ENCODE results near the gene DLAT. TPM values are rescaled to one million over a fixed set of nuclear protein-coding genes. Genes with fewer than 3 reads are reported as not detected.
A peak's percentile ranks its signal among the peaks of the same experiment; 100 is the strongest.
"Not testable (repeated sequence)": the region's sequence is repeated elsewhere in the genome, so short reads cannot be mapped to it uniquely, and the experiment has no call there.

The DLAT gene
- total and polyA plus RNA-seq, 5 donors, result 53.7 to 117 (median 95.9) TPM

DNA sequence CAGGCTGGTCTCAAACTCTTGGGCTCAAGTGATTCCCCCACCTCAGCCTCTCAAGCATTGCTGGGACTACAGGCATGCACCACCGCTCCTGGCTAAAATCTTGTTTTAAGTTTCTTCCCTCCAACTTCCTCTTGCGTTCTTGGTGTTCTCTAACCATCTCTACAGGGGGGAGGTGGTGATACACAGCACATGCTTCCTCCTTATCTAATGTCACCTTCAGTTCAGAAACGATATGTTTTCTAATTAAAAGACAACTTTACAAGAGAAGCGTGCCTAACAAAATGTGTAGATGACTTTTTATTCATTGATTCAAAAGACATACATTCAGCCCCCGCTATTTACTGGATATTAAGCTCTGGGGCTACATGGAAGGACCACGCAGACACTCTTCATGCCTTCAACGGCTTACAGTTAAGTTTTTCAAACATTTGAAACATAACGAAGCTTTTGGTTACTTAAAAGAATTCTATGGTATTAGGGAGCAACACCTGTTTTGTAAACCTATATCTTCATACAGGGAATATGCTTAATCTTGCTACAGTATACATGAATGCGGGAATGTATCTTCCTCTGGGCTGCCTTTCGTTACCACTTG is 933 bp upstream of the DLAT start:
- WGBS, result 15% methylated on average over 10 of the region's 10 CpGs
- H3K4me1 ChIP-seq (ENCODE audit: control insufficient read depth, insufficient read depth, low read length), result peaks cover 4% of the 10 kb centered on the region
- ATAC-seq (no peak), DNase-seq (no peak)
- H3K27me3 ChIP-seq (ENCODE audit: control insufficient read depth, insufficient read depth), result no peaks in the 10 kb centered on the region
- H3K9me3 ChIP-seq (ENCODE audit: control insufficient read depth, low read length), result no peaks in the 10 kb centered on the region
- H3K27ac ChIP-seq (ENCODE audit: low read length), result peak overlapping the region; percentile 96
- H3K4me3 ChIP-seq (ENCODE audit: low read length), result peak overlapping the region; percentile 83
- intact Hi-C loops (cut with DNase I), result no loop called here

DNA sequence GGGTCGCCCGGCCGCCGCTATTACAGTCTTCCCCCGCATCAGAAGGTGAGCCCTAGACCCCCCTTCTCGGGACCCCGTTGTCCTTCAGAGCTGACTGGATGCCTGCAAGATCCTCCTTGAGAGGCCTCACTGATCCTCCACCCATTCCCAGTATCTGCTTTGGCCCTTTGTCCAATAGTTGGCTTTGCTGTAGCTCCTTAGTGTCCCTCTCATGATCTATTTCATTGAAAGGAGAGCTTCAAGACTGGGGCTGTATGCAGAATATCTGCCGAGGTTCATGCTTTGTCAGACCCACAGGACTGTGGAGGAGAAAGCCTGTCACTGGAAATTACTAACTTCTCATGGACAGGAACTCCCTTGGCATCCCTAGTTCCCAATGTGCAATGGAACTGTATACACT is 499 bp downstream of the DLAT start:
- intact Hi-C loops (cut with DNase I), result no loop called here
- ATAC-seq, result peak; percentile 38 to 53

DNA sequence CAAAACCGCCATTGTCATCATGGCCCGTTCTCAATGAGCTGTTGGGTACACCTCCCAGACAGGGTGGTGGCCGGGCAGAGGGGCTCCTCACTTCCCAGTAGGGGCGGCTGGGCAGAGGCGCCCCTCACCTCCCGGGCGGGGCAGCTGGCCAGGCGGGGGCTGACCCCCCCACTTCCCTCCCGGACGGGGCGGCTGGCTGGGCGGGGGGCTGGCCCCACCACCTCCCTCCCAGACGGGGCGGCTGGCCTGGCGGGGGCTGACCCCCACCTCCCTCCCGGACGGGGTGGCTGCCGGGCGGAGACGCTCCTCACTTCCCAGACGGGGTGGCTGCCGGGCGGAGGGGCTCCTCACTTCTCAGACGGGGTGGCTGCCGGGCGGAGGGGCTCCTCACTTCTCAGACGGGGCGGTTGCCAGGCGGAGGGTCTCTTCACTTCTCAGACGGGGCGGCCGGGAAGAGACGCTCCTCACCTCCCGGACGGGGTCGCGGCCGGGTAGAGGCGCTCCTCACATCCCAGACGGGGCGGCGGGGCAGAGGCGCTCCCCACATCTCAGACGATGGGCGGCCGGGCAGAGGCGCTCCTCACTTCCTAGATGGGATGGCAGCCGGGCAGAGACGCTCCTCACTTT is 1.7 kb downstream of the DLAT start:
- ATAC-seq; H3K27me3 ChIP-seq (ENCODE audit: control insufficient read depth, insufficient read depth); H3K4me3 ChIP-seq (ENCODE audit: low read length); intact Hi-C loops (cut with DNase I); H3K9me3 ChIP-seq (ENCODE audit: control insufficient read depth, low read length); H3K27ac ChIP-seq (ENCODE audit: low read length); H3K4me1 ChIP-seq (ENCODE audit: control insufficient read depth, insufficient read depth, low read length): not testable (repeated sequence)
- DNase-seq, result peak in 2 of 3 donors; percentile 37 to 57
- 96% methylated on average over 37 of the region's 49 CpGs for WGBS

More for the DNA sequence above, 499 bp downstream of the DLAT start:
- H3K4me1 ChIP-seq (ENCODE audit: control insufficient read depth, insufficient read depth, low read length), result peaks cover 2% of the 10 kb centered on the region
- H3K27me3 ChIP-seq (ENCODE audit: control insufficient read depth, insufficient read depth), result no peaks in the 10 kb centered on the region
- under 1% methylated on average over 8 of the region's 8 CpGs for WGBS
- no peaks in the 10 kb centered on the region for H3K9me3 ChIP-seq (ENCODE audit: control insufficient read depth, low read length)
- DNase-seq, result no peak
- peak overlapping the region; percentile 96 for H3K27ac ChIP-seq (ENCODE audit: low read length)
- peak overlapping the region; percentile 83 for H3K4me3 ChIP-seq (ENCODE audit: low read length)

DNA sequence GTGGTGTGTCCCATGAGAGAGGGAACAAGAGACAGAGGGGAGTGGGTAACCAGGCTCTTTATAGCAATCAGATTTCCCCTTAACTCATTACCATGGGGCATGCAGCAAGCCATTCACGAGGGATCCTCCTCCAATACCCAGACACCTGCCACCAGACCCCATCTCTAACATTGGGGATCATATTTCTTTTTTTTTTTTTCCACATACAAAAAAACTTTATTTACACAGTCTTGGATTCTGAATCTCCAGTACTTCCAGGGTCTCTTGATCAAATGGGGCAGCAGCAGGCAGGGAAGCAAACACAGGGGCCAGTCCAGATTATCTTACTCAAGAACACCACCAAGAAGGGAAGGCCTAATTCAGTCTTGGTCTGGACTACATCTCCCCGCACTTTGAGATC is 4.3 kb downstream of the DLAT start:
- Histone ChIP-seq H3K4me1 (ENCODE audit: control insufficient read depth, insufficient read depth, low read length) (no peaks in the 10 kb centered on the region), H3K27ac (ENCODE audit: low read length) (no peak overlapping the region), H3K9me3 (ENCODE audit: control insufficient read depth, low read length) (no peaks in the 10 kb centered on the region), H3K4me3 (ENCODE audit: low read length) (no peak overlapping the region), H3K27me3 (ENCODE audit: control insufficient read depth, insufficient read depth) (no peaks in the 10 kb centered on the region)
- intact Hi-C loops (cut with DNase I), result no loop called here
- 94% methylated on average over 2 of the region's 2 CpGs for WGBS
- ATAC-seq, result no peak
- no peak for DNase-seq

DNA sequence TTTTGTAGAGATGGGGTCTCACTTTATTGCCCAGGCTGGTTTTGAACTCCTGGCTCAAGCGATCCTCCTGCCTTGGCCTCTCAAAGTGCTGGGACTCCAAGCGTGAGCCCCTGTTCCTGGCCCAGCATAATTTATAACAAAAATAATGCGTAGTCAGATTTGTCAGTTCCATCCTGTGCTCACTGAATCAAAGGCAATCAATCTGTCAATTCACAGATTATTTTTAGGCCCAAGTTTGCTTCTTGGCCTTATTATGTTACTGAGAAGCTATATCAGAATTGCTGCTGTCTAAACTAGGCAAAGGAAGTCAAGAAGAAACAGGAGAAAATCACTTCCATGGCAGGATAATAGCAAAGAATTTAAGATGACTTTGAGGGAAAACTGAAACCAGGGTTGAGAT is 8.7 kb downstream of the DLAT start:
- no peaks in the 10 kb centered on the region for H3K9me3 ChIP-seq (ENCODE audit: control insufficient read depth, low read length)
- no peaks in the 10 kb centered on the region for H3K27me3 ChIP-seq (ENCODE audit: control insufficient read depth, insufficient read depth)
- DNase-seq (peak in 1 of 3 donors; percentile 11), ATAC-seq (no peak)
- H3K4me3 ChIP-seq (ENCODE audit: low read length), result no peak overlapping the region
- WGBS, result 98% methylated on average over 3 of the region's 3 CpGs
- H3K27ac ChIP-seq (ENCODE audit: low read length), result no peak overlapping the region
- H3K4me1 ChIP-seq (ENCODE audit: control insufficient read depth, insufficient read depth, low read length), result no peaks in the 10 kb centered on the region
- intact Hi-C loops (cut with DNase I), result no loop called here

DNA sequence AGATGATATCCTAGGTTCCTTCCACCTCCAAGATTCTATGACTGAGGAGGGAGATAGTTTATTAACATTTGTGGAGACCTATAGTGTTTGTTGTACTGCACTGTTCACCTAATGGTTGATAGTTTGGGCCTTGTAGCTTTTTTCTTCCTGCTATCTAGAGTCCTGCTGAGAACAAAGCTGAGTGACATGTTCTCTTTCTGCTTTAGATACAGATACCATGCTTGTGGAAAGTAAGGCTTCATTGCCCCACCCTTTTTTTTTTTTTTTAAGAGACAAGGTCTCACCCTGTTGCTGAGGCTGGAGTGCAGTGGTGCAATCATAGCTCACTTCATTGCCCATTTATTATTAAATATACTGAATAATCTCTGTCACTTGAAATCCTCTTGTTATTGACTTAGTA is 12.3 kb downstream of the DLAT start:
- no peaks in the 10 kb centered on the region for H3K27me3 ChIP-seq (ENCODE audit: control insufficient read depth, insufficient read depth)
- intact Hi-C loops (cut with DNase I), result no loop called here
- no peak for DNase-seq
- H3K4me3 ChIP-seq (ENCODE audit: low read length), result no peak overlapping the region
- H3K9me3 ChIP-seq (ENCODE audit: control insufficient read depth, low read length), result no peaks in the 10 kb centered on the region
- no peak overlapping the region for H3K27ac ChIP-seq (ENCODE audit: low read length)
- no peak for ATAC-seq
- no peaks in the 10 kb centered on the region for H3K4me1 ChIP-seq (ENCODE audit: control insufficient read depth, insufficient read depth, low read length)

DNA sequence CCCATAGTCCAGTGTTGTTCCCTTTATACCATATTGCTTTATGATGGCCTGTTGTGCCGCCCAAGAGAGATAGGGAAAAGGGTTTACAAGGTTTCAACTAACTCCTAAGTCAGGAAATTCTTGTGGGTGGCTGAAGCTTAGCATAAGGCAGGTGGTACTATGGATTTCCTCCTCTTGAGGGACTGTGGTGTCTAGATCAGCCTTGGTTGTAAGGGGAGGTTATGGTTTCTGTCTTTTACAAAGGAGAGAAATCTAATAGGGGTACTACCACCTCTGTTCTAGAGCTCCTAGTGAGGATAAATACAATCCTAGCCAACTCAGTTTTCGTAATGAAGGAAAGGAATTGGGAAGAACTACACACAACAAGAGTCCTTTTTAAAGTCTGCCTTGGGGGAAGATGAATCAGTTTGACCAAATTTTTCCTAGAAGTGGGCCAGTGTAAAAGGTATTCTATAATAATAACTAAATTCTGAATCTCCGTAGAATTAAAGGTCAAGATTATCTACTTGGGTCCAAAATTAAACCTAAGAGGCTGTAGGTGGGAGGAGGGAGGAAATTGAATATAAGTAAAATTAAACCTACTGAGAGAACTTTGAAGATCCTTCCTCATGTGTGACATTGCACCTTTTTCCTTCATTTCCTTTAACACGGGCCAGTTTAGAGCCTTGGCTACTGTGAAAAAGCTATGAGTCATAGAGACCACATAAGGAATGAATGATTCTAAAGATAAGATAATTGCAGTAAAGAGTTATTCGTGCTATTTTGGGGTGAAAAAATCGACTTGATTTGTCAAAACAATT is 17.2 kb downstream of the DLAT start:
- ATAC-seq (no peak), DNase-seq (no peak)
- no peaks in the 10 kb centered on the region for H3K4me1 ChIP-seq (ENCODE audit: control insufficient read depth, insufficient read depth, low read length)
- no peaks in the 10 kb centered on the region for H3K27me3 ChIP-seq (ENCODE audit: control insufficient read depth, insufficient read depth)
- H3K27ac ChIP-seq (ENCODE audit: low read length), result no peak overlapping the region
- 62% methylated on average over 6 of the region's 6 CpGs for WGBS
- H3K9me3 ChIP-seq (ENCODE audit: control insufficient read depth, low read length), result no peaks in the 10 kb centered on the region
- H3K4me3 ChIP-seq (ENCODE audit: low read length), result no peak overlapping the region
- intact Hi-C loops (cut with DNase I), result no loop called here

DNA sequence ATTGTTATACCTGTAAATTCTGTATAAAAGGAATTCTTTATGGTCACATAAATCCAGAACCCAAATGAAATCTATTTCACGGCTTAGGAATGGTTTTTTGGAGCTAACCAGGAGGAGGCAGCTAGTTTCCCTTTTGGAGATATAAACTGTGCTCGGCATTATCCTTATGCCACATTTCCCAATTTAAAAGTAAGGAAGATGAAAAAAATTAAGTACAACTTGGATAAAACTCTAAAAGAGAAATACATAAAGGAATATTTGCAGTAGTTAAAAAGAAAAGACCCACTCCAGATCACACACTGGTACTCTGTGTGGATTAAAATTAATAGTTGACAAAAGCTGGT is 17.7 kb downstream of the DLAT start:
- Histone ChIP-seq H3K4me3 (ENCODE audit: low read length) (no peak overlapping the region), H3K27ac (ENCODE audit: low read length) (no peak overlapping the region), H3K4me1 (ENCODE audit: control insufficient read depth, insufficient read depth, low read length) (no peaks in the 10 kb centered on the region), H3K27me3 (ENCODE audit: control insufficient read depth, insufficient read depth) (no peaks in the 10 kb centered on the region), H3K9me3 (ENCODE audit: control insufficient read depth, low read length) (no peaks in the 10 kb centered on the region)
- no peak for DNase-seq
- 94% methylated on average over 2 of the region's 2 CpGs for WGBS
- intact Hi-C loops (cut with DNase I), result no loop called here
- no peak for ATAC-seq

DNA sequence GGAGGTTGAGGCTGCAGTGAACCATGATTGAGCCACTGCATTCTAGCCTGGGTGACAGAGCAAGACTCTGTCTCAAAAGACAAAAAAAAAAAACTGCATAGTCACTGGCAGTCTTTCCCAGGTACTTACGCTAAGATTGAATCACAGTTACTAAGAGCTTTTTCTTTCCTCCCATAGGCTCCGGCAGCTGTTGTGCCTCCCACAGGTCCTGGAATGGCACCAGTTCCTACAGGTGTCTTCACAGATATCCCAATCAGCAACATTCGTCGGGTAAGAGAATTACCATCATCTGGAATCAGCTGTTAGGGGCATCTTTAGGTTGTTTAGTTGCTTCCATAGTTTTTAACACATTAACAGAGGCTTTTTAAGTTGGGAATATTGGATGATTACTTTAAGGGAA is 19.8 kb downstream of the DLAT start:
- DNase-seq (no peak), ATAC-seq (no peak)
- Histone ChIP-seq H3K9me3 (ENCODE audit: control insufficient read depth, low read length) (no peaks in the 10 kb centered on the region), H3K4me1 (ENCODE audit: control insufficient read depth, insufficient read depth, low read length) (no peaks in the 10 kb centered on the region), H3K4me3 (ENCODE audit: low read length) (no peak overlapping the region), H3K27ac (ENCODE audit: low read length) (no peak overlapping the region), H3K27me3 (ENCODE audit: control insufficient read depth, insufficient read depth) (no peaks in the 10 kb centered on the region)
- intact Hi-C loops (cut with DNase I), result no loop called here
- 95% methylated on average over 4 of the region's 4 CpGs for WGBS

DNA sequence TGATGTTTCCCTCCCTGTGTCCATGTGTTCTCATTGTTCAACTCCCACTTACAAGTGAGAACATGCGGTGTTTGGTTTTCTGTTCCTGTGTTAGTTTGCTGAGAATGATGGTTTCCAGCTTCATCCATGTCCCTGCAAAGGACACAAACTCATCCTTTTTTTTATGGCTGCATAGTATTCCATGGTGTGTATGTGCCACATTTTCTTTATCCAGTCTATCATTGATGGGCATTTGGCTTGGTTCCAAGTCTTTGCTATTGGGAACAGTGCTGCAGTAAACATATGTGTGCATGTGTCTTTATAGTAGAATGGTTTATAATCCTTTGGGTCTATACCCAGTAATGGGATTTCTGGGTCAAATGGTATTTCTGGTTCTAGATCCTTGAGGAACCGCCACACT is 21.4 kb downstream of the DLAT start:
- H3K9me3 ChIP-seq (ENCODE audit: control insufficient read depth, low read length); intact Hi-C loops (cut with DNase I); H3K4me1 ChIP-seq (ENCODE audit: control insufficient read depth, insufficient read depth, low read length); H3K27ac ChIP-seq (ENCODE audit: low read length); H3K4me3 ChIP-seq (ENCODE audit: low read length); H3K27me3 ChIP-seq (ENCODE audit: control insufficient read depth, insufficient read depth); ATAC-seq; DNase-seq: not testable (repeated sequence)
- WGBS, result 100% methylated on average over 2 of the region's 2 CpGs

DNA sequence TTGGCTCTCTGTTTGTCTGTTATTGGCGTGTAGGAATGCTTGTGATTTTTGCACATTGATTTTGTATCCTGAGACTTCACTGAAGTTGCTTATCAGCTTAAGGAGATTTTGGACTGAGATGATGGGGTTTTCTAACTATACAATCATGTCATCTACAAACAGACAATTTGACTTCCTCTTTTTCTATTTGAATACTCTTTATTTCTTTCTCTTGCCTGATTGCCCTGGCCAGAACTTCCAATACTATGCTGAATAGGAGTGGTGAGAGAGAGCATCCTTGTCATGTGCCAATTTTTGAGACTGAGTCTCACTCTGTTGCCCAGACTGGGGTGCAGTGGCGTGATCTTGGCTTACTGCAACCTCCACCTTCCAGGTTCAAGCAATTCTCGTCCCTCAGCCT is 23.0 kb downstream of the DLAT start:
- ATAC-seq; H3K27ac ChIP-seq (ENCODE audit: low read length): not testable (repeated sequence)
- WGBS, result 94% methylated on average over 3 of the region's 3 CpGs

More for the DNA sequence above, 23.0 kb downstream of the DLAT start:
- H3K27me3 ChIP-seq (ENCODE audit: control insufficient read depth, insufficient read depth); intact Hi-C loops (cut with DNase I); H3K4me3 ChIP-seq (ENCODE audit: low read length); H3K9me3 ChIP-seq (ENCODE audit: control insufficient read depth, low read length); H3K4me1 ChIP-seq (ENCODE audit: control insufficient read depth, insufficient read depth, low read length); DNase-seq: not testable (repeated sequence)

Data from right cardiac atrium (tissue), 5 donors.